SK-N-SH (cell line): Measurements from ENCODE around the gene ABCA1. TPM values are rescaled to one million over a fixed set of nuclear protein-coding genes. Genes with fewer than 3 reads are reported as not detected.

Experiments used
- CTCF ChIA-PET: fragments of 300-600, 350-600 bp; formaldehyde crosslinking; extraction: SDS; loops from one replicate; lab custom pipeline; 2021; lab: Yijun Ruan, JAX
- POLR2A ChIA-PET: fragments of 350-600 bp; sonication (Branson Sonifier 250); formaldehyde crosslinking; extraction: SDS; loops from one replicate; lab custom pipeline; 2020; ENCODE audit warnings: antibody characterized with exemption, inconsistent platforms; lab: Yijun Ruan, JAX
- DNase-seq: peaks from one replicate; pipeline ENCODE4 v3.0.0; 2012
- H2AFZ ChIP-seq: fragments of 200-600 bp; sonication (generic); 2 replicates; pipeline ENCODE4 v1.8.1; 2016; ENCODE audit warnings: antibody characterized with exemption, mild to moderate bottlenecking, low read depth
- H3F3A ChIP-seq: fragments of 200-600 bp; sonication (generic); replicated peaks from 2 replicates; pipeline ENCODE3; 2016; ENCODE audit warnings: antibody characterized with exemption, mild to moderate bottlenecking; ENCODE audit not compliant: insufficient read depth
- H3K27ac ChIP-seq, 2 experiments: fragments of 200-500 bp in 1 of 2; fragments of 200-600 bp in 1 of 2; sonication (Bioruptor generic) in 1 of 2; sonication (generic), shearing (Covaris generic) in 1 of 2; 2 replicates each; pipeline versions ENCODE4 v1.5.1 to v1.6.1; 2014 to 2016; ENCODE audit warnings: low read depth in 2 of 2, inconsistent platforms in 1 of 2, low read length in 1 of 2, mild to moderate bottlenecking in 1 of 2, mixed read lengths in 1 of 2
- H3K27me3 ChIP-seq: fragments of 200-600 bp; sonication (generic), shearing (Covaris generic); 2 replicates; pipeline ENCODE4 v1.6.1; 2016; ENCODE audit warnings: mixed run types; ENCODE audit not compliant: insufficient read depth
- H3K36me3 ChIP-seq, 2 experiments: fragments of 200-500 bp in 1 of 2; fragments of 200-600 bp in 1 of 2; sonication (Bioruptor generic) in 1 of 2; sonication (generic) in 1 of 2; replicated peaks in 1 of 2; 2 replicates each; pipeline versions ENCODE3 to v1.5.1; 2014 to 2016; ENCODE audit warnings: low read length in 1 of 2, mild to moderate bottlenecking in 1 of 2; ENCODE audit not compliant: insufficient read depth in 2 of 2, control insufficient read depth in 1 of 2
- H3K4me1 ChIP-seq, 2 experiments: fragments of 200-500 bp in 1 of 2; fragments of 200-600 bp in 1 of 2; sonication (Bioruptor generic) in 1 of 2; sonication (generic), shearing (Covaris generic) in 1 of 2; 2 replicates each; pipeline versions ENCODE4 v1.5.1 to v1.6.1; 2014 to 2016; ENCODE audit warnings: low read depth in 1 of 2, low read length in 1 of 2, mixed run types in 1 of 2; ENCODE audit not compliant: insufficient read depth in 2 of 2, control insufficient read depth in 1 of 2
- H3K4me2 ChIP-seq: fragments of 200-600 bp; sonication (generic), shearing (Covaris generic); 2 replicates; pipeline ENCODE4 v1.6.1; 2017; ENCODE audit warnings: mixed run types
- H3K4me3 ChIP-seq, 2 experiments: fragments of 200-500 bp in 1 of 2; fragments of 200-600 bp in 1 of 2; sonication (Bioruptor generic) in 1 of 2; sonication (generic), shearing (Covaris generic) in 1 of 2; 2 replicates each; pipeline versions ENCODE4 v1.5.1 to v1.8.1; 2014 to 2016; ENCODE audit warnings: low read depth in 2 of 2, inconsistent platforms in 1 of 2, low read length in 1 of 2, mild to moderate bottlenecking in 1 of 2, mixed read lengths in 1 of 2, moderate library complexity in 1 of 2
- H3K79me2 ChIP-seq: fragments of 200-600 bp; sonication (generic); 2 replicates; pipeline ENCODE4 v1.8.1; 2017; ENCODE audit warnings: mild to moderate bottlenecking; ENCODE audit not compliant: insufficient read depth
- H3K9ac ChIP-seq: fragments of 200-600 bp; sonication (generic); 2 replicates; pipeline ENCODE4 v1.6.1; 2017; ENCODE audit warnings: mixed run types
- H3K9me2 ChIP-seq: fragments of 200-600 bp; sonication (generic); 2 replicates; pipeline ENCODE4 v1.6.1; 2017; ENCODE audit warnings: mixed run types
- H3K9me3 ChIP-seq: fragments of 200-600 bp; sonication (generic); 2 replicates; pipeline ENCODE4 v1.6.1; 2017; ENCODE audit warnings: mixed run types, mild to moderate bottlenecking, moderate library complexity
- H4K20me1 ChIP-seq: fragments of 200-600 bp; sonication (generic); 2 replicates; pipeline ENCODE4 v1.6.1; 2017; ENCODE audit warnings: mild to moderate bottlenecking, mixed run types; ENCODE audit not compliant: insufficient read depth
- CHD2 ChIP-seq: fragments of 150-350 bp; IDR thresholded peaks from 2 replicates; pipeline ENCODE4 v1.6.1; 2018; ENCODE audit warnings: low read length; ENCODE audit not compliant: partially characterized antibody
- CTCF ChIP-seq: fragments of 200-600 bp; sonication (generic); IDR thresholded peaks from 2 replicates; pipeline ENCODE4 v1.6.1; 2017; ENCODE audit warnings: antibody characterized with exemption, mild to moderate bottlenecking, moderate library complexity
- EZH2phosphoT487 ChIP-seq: fragments of 200-600 bp; sonication (generic); IDR thresholded peaks from 2 replicates; pipeline ENCODE4 v1.6.1; 2017; ENCODE audit warnings: low read depth, mixed run types, mild to moderate bottlenecking, antibody characterized with exemption, moderate library complexity, borderline replicate concordance
- FOSL2 ChIP-seq: IDR thresholded peaks from 2 replicates; pipeline ENCODE4 v1.4.0; 2012; ENCODE audit warnings: low read depth, mild to moderate bottlenecking, moderate library complexity, borderline replicate concordance
- FOXM1 ChIP-seq: IDR thresholded peaks from 2 replicates; pipeline ENCODE4 v1.4.0; 2012; ENCODE audit warnings: low read depth, mild to moderate bottlenecking
- GABPA ChIP-seq: IDR thresholded peaks from 2 replicates; pipeline ENCODE4 v1.4.0; 2012; ENCODE audit warnings: low read depth, mild to moderate bottlenecking
- MEF2A ChIP-seq: IDR thresholded peaks from 2 replicates; pipeline ENCODE4 v1.4.0; 2012; ENCODE audit warnings: low read depth, borderline replicate concordance
- NRF1 ChIP-seq: IDR thresholded peaks from 2 replicates; pipeline ENCODE4 v1.6.1; 2012; ENCODE audit warnings: low read depth, mild to moderate bottlenecking, low read length
- RCOR1 ChIP-seq: fragments of 150-350 bp; IDR thresholded peaks from 2 replicates; pipeline ENCODE4 v1.6.1; 2017; ENCODE audit warnings: antibody characterized with exemption, low read length
- SIN3A ChIP-seq: IDR thresholded peaks from 2 replicates; pipeline ENCODE4 v1.6.1; 2012; ENCODE audit warnings: low read depth, mild to moderate bottlenecking, low read length, moderate library complexity, borderline replicate concordance
- SMC3 ChIP-seq: IDR thresholded peaks from 2 replicates; pipeline ENCODE4 v1.6.1; 2012; ENCODE audit warnings: low read depth, low read length, improper control_type of control experiment
- TCF12 ChIP-seq: IDR thresholded peaks from 2 replicates; pipeline ENCODE4 v1.4.0; 2012
- TEAD4 ChIP-seq: IDR thresholded peaks from 2 replicates; pipeline ENCODE4 v1.4.0; 2012; ENCODE audit warnings: mild to moderate bottlenecking, borderline replicate concordance; ENCODE audit not compliant: insufficient read depth
- YY1 ChIP-seq: IDR thresholded peaks from 2 replicates; pipeline ENCODE4 v1.4.0; 2012; ENCODE audit warnings: low read depth, mild to moderate bottlenecking
- WGBS: methylation state at CpG from one replicate; pipeline ENCODE4 v1.1.6; 2017; ENCODE audit warnings: low lambda C conversion rate; 5-methylcytosine and 5-hydroxymethylcytosine counted together
- polyA plus RNA-seq, 3 experiments: library from polyadenylated mRNA; depleted of rRNA; stranded (reverse); fragments of >200 nt; gene quantifications; 2 replicates each; pipeline ENCODE4 v1.2.3, GENCODE V29; 2012
- TF ChIP-seq, protein P1 (sequence below): IDR thresholded peaks from 2 replicates; pipeline ENCODE4 v1.4.0; 2012; ENCODE audit warnings: low read depth
- TF ChIP-seq, protein P2 (sequence below): IDR thresholded peaks from 2 replicates; pipeline ENCODE4 v1.4.0; 2012; ENCODE audit warnings: low read depth, borderline replicate concordance
- TF ChIP-seq, protein P3 (sequence below): IDR thresholded peaks from 2 replicates; pipeline ENCODE4 v1.4.0; 2012; ENCODE audit warnings: low read depth, borderline replicate concordance

Gene ABCA1
- polyA plus RNA-seq, 1 of the 3 experiments (the other 2 are of a cell fraction): 5.3 TPM

DNA sequence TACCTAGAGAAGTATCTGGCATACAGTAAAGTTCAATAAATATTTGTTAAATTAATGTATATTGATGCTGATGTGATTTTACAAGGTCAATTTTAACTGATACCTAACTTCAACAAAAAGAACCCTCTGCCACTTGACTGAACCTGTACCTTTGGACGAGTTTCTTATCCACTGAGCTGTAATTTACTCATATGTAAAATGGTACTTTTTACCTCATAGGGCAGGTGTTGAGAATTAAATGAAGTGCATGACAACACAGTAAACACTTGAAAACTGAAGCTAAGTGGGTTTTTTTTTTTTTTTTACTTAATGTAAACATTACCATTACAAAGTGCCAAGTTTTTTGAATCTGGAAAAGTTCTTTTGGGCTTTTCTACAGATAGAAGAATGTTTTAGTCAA, 148.6 kb downstream of the ABCA1 start:
- no peaks in the 10 kb centered on the region; a peak in 1 of 4 replicates for H3K4me1 ChIP-seq
- no peak overlapping the region for H3K27ac ChIP-seq
- 81% methylated on average over 1 of the region's 1 CpG for WGBS
- DNase-seq: no peak
- H3K36me3 ChIP-seq: peaks cover 3 to 13% of the 10 kb centered on the region in 2 experiments
- no peaks in the 10 kb centered on the region for H3K9me2 ChIP-seq
- H2AFZ ChIP-seq: no peak overlapping the region
- POLR2A ChIA-PET: interaction anchor here (0.5 kb wide), 1 partner anchor 497 kb away, joined by 3 read pairs; no protein-coding TSS in a partner anchor
- H3K79me2 ChIP-seq: no peaks in the 10 kb centered on the region
- no peak overlapping the region for H3K9ac ChIP-seq
- H3K9me3 ChIP-seq: no peaks in the 10 kb centered on the region
- H4K20me1 ChIP-seq: no peaks in the 10 kb centered on the region
- no peaks in the 10 kb centered on the region for H3F3A ChIP-seq
- H3K27me3 ChIP-seq: no peaks in the 10 kb centered on the region
- CTCF ChIA-PET: interaction anchor here (1.1 to 2.4 kb wide), 6 partner anchors 11 to 636 kb away, joined by 4 to 31 read pairs (median 7); partner anchors contain the start of gene ABCA1
- TF ChIP-seq TEAD4 (no peak), YY1 (no peak), EZH2phosphoT487 (no peak), CTCF (no peak), SMC3 (no peak), FOXM1 (no peak), RCOR1 (no peak), SIN3A (no peak), FOSL2 (no peak), GABPA (no peak), TCF12 (no peak), CHD2 (no peak), MEF2A (no peak), NRF1 (no peak)
- TF ChIP-seq, protein P1, sequence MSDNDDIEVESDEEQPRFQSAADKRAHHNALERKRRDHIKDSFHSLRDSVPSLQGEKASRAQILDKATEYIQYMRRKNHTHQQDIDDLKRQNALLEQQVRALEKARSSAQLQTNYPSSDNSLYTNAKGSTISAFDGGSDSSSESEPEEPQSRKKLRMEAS: no peak
- TF ChIP-seq, protein P2, sequence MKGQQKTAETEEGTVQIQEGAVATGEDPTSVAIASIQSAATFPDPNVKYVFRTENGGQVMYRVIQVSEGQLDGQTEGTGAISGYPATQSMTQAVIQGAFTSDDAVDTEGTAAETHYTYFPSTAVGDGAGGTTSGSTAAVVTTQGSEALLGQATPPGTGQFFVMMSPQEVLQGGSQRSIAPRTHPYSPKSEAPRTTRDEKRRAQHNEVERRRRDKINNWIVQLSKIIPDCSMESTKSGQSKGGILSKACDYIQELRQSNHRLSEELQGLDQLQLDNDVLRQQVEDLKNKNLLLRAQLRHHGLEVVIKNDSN: no peak
- H3K4me3 ChIP-seq: no peak overlapping the region
- H3K4me2 ChIP-seq: no peak overlapping the region

DNA sequence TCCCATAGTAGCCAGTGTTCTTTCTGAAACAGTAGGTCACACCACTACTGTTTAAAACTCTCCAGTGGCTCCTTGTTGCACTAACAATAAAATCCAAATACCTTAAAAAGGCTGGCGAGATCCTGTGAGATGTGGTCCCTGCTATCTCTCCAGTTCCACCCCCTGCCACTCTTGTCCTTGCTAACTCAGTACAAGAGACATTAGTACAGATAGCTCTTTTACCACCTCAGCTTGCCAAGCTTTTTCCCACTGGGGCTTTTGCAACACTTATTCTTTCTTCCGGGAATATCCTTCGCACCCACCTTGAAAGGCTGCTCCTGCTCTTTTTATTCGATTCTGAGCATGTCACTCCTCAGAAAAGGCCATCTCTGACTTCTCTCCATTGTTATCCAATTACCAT, 149.2 kb downstream of the ABCA1 start:
- Histone ChIP-seq H4K20me1 (no peaks in the 10 kb centered on the region), H3K9me2 (no peaks in the 10 kb centered on the region), H3K79me2 (no peaks in the 10 kb centered on the region), H3K4me2 (no peak overlapping the region), H3K4me1 (no peaks in the 10 kb centered on the region; a peak in 1 of 4 replicates), H3K27me3 (no peaks in the 10 kb centered on the region)
- POLR2A ChIA-PET: interaction anchor here (0.5 kb wide), 1 partner anchor 498 kb away, joined by 3 read pairs; no protein-coding TSS in a partner anchor
- TF ChIP-seq, protein P3, sequence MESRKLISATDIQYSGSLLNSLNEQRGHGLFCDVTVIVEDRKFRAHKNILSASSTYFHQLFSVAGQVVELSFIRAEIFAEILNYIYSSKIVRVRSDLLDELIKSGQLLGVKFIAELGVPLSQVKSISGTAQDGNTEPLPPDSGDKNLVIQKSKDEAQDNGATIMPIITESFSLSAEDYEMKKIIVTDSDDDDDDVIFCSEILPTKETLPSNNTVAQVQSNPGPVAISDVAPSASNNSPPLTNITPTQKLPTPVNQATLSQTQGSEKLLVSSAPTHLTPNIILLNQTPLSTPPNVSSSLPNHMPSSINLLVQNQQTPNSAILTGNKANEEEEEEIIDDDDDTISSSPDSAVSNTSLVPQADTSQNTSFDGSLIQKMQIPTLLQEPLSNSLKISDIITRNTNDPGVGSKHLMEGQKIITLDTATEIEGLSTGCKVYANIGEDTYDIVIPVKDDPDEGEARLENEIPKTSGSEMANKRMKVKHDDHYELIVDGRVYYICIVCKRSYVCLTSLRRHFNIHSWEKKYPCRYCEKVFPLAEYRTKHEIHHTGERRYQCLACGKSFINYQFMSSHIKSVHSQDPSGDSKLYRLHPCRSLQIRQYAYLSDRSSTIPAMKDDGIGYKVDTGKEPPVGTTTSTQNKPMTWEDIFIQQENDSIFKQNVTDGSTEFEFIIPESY: no peak
- TF ChIP-seq, all 33 proteins: peak for 0
- WGBS: 83% methylated on average over 4 of the region's 4 CpGs
- DNase-seq: no peak
- Histone ChIP-seq H3F3A (no peaks in the 10 kb centered on the region), H3K27ac (no peak overlapping the region), H3K4me3 (no peak overlapping the region), H3K9ac (no peak overlapping the region), H3K36me3 (peaks cover 0 to 8% of the 10 kb centered on the region in 2 experiments), H2AFZ (no peak overlapping the region), H3K9me3 (no peaks in the 10 kb centered on the region)
- CTCF ChIA-PET: interaction anchor here (1.0 to 2.4 kb wide), 8 partner anchors 29 to 637 kb away, joined by 3 to 12 read pairs (median 4); partner anchors contain the start of gene ABCA1
